ENCODE results near the gene RNF135.

DNA sequence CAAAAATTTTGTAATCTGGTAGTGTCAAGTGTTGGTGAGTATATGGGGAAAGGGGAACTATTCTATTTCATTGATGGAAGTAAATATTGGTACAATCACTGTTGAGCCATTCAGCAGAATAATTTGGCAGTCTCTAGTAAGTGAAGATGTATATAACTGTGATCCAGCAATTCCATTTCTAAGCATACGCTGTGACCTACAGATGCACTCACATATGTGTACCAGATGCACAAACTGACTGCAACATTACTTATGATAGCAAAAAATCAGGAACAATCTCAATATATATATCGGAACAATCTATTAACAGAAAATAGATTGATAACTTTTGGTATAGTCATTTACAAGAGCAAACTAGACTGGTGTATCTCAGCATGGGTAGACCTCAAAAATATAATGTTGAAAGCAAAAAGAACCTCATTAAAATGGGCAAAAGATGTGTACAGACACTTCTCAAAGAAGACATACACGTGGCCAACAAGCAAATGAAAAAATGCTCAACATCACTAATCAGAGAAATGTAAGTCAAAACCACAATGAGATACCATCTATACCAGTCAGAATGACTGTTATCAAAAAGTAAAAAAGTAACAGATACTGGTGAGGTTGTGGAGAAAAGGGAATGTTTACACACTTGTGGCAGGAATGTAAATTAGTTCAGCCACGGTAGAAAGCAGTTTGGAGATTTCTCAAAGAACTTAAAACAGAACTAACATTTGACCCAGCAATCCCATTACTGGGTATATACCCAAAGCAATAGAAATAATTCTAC, 28.3 kb upstream of the RNF135 start:
- TF ChIP-seq, protein P1, sequence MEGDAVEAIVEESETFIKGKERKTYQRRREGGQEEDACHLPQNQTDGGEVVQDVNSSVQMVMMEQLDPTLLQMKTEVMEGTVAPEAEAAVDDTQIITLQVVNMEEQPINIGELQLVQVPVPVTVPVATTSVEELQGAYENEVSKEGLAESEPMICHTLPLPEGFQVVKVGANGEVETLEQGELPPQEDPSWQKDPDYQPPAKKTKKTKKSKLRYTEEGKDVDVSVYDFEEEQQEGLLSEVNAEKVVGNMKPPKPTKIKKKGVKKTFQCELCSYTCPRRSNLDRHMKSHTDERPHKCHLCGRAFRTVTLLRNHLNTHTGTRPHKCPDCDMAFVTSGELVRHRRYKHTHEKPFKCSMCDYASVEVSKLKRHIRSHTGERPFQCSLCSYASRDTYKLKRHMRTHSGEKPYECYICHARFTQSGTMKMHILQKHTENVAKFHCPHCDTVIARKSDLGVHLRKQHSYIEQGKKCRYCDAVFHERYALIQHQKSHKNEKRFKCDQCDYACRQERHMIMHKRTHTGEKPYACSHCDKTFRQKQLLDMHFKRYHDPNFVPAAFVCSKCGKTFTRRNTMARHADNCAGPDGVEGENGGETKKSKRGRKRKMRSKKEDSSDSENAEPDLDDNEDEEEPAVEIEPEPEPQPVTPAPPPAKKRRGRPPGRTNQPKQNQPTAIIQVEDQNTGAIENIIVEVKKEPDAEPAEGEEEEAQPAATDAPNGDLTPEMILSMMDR (IDR thresholded peaks at IDR 0.05): no peak
- TF ChIP-seq, protein P2, sequence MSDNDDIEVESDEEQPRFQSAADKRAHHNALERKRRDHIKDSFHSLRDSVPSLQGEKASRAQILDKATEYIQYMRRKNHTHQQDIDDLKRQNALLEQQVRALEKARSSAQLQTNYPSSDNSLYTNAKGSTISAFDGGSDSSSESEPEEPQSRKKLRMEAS (IDR thresholded peaks at IDR 0.05): no peak
- TF ChIP-seq HDAC2 (IDR thresholded peaks at IDR 0.05): no peak
- no peak for TF ChIP-seq BHLHE40 (IDR thresholded peaks at IDR 0.05; ENCODE audit: low read depth, low read length)
- TF ChIP-seq RAD21 (conservative IDR thresholded peaks at IDR 0.05 in 1 of 2, IDR thresholded peaks at IDR 0.05 in 1 of 2): no peak
- TF ChIP-seq CBX2 (IDR thresholded peaks at IDR 0.05; ENCODE audit: borderline replicate concordance, low read depth): no peak
- no peak for TF ChIP-seq POLR2A (IDR thresholded peaks at IDR 0.05; ENCODE audit: low read length)
- TF ChIP-seq, protein P3, sequence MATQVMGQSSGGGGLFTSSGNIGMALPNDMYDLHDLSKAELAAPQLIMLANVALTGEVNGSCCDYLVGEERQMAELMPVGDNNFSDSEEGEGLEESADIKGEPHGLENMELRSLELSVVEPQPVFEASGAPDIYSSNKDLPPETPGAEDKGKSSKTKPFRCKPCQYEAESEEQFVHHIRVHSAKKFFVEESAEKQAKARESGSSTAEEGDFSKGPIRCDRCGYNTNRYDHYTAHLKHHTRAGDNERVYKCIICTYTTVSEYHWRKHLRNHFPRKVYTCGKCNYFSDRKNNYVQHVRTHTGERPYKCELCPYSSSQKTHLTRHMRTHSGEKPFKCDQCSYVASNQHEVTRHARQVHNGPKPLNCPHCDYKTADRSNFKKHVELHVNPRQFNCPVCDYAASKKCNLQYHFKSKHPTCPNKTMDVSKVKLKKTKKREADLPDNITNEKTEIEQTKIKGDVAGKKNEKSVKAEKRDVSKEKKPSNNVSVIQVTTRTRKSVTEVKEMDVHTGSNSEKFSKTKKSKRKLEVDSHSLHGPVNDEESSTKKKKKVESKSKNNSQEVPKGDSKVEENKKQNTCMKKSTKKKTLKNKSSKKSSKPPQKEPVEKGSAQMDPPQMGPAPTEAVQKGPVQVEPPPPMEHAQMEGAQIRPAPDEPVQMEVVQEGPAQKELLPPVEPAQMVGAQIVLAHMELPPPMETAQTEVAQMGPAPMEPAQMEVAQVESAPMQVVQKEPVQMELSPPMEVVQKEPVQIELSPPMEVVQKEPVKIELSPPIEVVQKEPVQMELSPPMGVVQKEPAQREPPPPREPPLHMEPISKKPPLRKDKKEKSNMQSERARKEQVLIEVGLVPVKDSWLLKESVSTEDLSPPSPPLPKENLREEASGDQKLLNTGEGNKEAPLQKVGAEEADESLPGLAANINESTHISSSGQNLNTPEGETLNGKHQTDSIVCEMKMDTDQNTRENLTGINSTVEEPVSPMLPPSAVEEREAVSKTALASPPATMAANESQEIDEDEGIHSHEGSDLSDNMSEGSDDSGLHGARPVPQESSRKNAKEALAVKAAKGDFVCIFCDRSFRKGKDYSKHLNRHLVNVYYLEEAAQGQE (IDR thresholded peaks at IDR 0.05): no peak

Data from A549 (cell line).